ENCODE results near the gene CD109.

DNA sequence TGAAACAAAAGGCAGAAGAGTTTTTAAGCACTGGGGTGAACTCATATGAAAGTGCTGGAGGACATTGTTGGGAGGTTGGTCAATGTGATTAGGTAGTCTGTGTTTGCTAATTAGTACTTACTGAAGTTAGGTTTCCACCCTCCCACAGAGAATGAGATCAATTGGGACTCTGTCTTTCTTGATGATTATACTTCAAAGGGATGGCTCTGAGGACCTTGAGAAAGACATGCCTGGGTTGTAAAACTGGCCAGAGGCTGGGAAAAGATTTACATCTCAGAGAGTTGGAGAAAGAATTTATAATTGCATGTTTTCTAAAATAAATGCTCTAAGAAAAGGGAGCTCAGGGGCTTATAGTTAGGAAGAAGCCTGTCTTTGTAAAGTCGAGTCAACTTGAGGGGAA is 74.0 kb downstream of the CD109 start:
- TF ChIP-seq, protein P1, sequence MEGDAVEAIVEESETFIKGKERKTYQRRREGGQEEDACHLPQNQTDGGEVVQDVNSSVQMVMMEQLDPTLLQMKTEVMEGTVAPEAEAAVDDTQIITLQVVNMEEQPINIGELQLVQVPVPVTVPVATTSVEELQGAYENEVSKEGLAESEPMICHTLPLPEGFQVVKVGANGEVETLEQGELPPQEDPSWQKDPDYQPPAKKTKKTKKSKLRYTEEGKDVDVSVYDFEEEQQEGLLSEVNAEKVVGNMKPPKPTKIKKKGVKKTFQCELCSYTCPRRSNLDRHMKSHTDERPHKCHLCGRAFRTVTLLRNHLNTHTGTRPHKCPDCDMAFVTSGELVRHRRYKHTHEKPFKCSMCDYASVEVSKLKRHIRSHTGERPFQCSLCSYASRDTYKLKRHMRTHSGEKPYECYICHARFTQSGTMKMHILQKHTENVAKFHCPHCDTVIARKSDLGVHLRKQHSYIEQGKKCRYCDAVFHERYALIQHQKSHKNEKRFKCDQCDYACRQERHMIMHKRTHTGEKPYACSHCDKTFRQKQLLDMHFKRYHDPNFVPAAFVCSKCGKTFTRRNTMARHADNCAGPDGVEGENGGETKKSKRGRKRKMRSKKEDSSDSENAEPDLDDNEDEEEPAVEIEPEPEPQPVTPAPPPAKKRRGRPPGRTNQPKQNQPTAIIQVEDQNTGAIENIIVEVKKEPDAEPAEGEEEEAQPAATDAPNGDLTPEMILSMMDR (IDR thresholded peaks at IDR 0.05) = no peak
- no peak for TF ChIP-seq POLR2A (IDR thresholded peaks at IDR 0.05)

All from adrenal gland (tissue), 5 donors.